Activated CD4-positive, CD25-positive, alpha-beta regulatory T cell treated with anti-CD3 and anti-CD28 coated beads, Interleukin-2, amount 50 U/mL, for 16 hours (primary cell): Measurements from ENCODE around the gene SNHG17.
"Not testable (repeated sequence)": the region's sequence is repeated elsewhere in the genome, so short reads cannot be mapped to it uniquely, and the experiment has no call there.

Experiments used
- DNase-seq: peaks from one replicate; pipeline ENCODE4 v3.0.0-alpha.2; 2020; ENCODE audit warnings: low read depth, low spot score

SNHG17 gene

DNA sequence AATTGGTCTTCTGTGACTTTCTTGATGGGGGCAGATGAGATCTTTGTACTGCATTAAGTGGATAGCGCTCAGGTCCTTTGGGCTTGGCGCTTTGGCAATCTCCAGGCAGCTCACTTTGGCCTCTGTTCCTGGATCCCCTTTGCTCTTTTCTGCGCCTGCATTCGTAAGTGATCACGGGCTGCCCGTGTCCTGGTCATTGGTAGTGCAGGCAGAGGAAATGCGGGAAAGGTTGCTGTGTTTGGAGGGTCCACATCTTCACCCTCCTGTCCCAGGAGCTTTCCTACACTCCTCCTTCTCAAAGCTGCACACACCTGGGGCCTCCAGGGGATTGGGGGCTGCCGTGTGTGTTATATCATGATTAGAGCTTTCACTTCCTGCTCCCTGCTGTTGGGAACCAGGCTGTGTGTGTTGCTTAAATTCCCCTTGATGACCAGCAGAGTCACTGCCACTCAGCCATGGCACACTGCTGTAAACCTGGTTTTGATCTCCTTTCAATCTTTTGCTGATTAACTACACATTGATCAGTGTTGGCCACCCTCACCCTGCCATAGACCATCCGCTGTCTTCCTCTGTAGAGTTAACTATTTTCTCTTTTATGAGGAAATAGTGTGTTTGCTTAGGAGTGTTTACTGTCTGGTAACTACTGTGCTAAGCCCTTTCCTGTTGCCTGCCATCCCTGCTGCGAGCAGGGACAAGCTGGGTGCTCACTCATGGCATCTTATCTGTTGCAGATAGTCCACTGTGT is 13.0 kb upstream of the SNHG17 start:
- no peak for DNase-seq

DNA sequence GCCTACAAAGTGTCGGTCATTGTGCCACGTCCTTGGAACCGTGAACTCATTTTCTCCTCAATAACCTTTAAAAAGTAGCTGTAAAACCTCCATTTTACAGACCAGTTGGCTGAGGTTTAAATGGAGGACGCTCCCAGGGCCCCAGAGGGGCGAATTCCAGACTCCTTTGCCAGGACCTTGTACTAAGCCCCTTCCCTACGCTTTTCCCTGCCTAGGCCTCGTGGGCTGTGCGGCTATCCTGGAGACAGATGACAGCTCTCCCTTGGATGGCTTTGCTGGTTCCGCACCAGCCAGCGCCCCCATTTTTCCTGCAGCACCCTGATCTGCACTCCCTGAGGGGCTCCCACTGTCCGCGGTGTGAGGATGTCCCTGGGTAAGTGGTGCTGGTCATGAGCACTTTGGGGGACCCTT is 12.1 kb upstream of the SNHG17 start:
- no peak for DNase-seq

DNA sequence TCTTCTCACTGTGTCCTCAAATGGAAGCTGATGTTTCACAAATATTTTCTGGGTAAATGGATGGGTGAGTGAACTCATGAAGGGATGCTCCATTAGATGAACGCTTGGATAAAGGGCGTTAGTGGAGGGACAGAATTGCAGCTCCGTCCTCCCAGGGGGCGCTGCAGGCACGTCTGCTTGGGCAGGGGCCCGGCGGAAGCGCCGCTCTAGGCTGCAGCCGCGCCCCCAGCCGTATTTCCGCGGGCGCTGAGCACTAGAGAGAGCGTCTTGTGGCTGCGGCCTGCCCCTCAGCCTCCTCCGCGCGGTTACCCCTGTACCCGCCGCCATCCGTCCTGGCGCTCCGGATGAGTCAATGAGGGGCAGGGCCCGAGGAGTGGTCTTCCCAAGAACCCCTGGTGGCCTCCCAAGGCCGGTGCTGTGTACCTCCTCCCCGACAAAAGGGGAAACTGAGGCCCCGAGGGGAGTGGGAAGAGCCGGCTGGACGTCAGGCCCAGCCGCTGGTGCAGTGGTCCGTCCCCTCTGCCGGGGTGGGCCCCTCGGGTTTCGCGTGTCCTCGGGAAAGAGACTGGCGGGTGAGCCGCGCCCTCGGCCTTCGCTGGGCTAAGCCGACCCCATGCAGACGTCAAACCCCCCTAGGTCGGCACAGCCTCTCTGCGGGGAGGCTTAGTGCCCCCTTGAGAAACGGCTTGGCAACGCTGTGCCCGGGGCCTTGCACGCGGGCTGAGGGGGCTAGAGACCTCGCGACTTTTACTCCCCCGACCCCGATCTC is 11.5 kb upstream of the SNHG17 start:
- peak; percentile 86 for DNase-seq

DNA sequence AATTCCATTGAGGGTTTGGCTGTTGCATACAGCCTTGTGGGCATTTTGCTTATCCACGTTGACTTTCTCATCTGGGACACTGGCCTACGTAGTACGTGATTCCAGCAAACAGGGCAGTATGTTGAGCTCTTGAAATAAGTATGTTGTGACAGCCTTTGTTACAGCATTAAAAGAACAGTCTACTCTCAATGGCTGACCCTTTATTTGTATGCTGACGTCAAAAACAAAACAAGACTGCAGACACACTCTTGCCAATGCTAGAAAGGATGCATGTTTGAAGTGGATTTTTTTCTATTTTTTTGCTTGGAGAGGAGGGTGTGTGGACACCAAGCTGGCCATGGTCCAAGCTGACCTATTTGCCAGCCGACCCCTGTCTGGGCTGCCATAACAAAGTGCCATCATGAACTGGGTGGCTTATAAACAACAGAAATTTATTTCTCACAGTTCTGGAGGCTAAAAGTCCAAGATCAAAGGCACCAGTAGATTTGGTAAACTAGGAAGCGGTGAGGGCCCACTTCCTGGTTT is 10.8 kb upstream of the SNHG17 start:
- DNase-seq = no peak

DNA sequence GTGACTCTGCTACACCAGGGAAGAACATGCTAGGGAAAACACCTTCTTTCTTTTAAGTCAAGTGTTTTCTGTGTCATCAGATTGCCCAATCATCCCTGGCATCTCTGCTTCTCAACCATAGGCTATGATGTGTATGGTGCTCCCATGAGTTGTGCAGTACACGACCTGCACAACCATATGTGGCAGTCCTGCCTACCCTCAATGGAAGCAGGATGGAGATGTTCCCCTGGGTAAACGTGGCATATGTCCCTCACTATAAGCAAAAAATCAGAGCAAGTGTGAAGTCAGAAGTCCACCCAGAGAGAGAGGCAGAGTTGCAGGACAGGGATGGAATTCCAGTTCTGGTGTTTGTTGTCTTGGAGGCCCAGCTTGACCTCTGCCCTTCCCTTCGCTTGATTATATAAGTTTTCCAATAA is 10.3 kb upstream of the SNHG17 start:
- DNase-seq = no peak

DNA sequence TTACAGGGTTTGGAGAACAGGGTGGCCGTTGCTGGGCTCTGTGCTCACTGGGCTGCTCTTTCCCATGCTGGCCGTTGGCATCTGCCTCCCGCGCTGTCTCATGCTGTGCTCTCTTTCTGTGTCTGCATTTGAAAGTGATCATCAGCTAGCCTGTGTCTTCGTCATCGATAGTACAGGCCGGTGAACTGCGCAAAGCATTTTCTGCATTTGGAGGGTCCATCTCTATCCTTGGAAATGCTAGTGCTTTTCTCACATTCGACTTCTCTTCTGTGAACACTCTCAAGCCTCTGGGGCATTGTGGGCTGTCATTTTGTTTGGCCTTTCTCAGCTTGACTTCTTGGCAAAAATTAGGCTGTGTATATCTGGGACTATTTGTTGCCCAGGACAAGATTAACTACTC is 6.8 kb upstream of the SNHG17 start:
- DNase-seq = no peak

DNA sequence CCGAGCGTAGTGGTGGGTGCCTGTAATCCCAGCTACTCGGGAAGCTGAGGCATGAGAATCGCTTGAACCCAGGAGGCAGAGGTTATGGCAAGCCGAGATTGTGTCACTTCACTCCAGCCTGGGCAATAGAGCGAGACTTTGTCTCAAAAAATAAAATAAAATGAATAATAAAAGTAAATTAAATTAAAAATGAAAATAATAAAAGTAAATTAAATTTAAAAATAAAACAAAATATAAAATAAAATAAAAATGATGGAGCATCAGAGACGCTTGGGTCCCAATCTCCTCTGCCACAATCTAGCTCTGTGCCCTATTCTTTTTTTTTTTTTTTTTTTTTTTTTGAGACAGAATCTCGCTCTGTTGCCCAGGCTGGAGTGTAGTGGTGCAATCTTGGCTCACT is 6.0 kb upstream of the SNHG17 start:
- not testable (repeated sequence) for DNase-seq

DNA sequence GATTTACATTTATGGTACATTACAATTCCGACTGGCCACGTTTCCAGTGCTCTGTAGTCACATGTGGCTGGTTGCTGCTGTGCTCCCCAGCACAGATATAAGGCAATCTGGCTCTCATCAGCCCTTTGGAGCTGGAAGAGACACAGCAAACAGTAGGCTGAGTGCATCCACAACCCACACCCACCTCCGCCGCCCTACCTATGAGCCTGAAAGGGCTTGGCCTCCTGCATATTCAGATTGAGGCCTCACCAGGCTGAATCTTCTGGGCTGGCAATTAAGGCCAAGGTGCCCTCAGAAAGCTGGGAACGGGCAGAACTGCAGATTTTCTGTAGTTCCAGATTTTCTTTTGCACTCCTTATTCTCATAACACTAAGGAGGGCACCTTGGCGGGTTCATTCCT is 2.7 kb upstream of the SNHG17 start:
- no peak for DNase-seq

DNA sequence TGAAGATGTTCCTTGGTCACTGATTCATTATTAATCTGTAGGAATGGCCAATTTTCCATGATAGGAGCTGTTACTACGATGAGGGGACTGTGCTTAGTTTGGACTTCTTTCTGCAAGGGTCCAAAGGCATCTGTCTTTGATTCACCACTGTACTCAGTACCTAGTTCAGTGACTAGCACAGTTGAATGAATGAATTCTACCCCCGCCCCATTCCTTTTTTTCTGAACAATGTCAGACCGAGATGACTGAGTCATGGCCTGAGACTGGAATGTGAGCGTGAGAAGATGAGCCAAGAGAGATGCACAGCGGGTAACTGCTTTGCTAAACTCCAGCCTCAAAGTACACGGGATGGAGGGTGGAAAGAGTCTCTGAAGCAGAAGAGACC is 419 bp upstream of the SNHG17 start:
- DNase-seq = no peak

DNA sequence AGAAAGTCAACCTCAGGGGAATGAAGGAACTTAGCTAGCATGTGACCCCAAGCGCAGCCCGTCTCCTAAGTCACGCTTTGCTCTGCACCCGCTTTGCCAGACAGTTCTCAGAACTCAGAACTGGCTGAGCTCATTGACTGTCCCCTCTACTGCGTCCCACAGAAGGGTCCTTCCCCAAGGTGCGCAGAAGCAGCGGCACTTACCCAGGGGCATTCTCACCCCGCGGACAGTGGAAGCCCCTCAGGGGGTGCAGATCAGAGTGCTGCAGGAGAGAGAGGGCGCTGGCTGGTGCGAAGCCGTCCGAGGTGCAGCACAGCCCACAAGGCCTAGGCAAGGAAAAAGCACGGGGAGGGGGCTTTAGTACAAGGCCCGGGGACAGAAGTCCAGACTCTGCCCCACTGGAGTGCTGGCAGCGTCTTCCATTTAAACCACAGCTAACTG is 807 bp downstream of the SNHG17 start:
- DNase-seq = no peak

DNA sequence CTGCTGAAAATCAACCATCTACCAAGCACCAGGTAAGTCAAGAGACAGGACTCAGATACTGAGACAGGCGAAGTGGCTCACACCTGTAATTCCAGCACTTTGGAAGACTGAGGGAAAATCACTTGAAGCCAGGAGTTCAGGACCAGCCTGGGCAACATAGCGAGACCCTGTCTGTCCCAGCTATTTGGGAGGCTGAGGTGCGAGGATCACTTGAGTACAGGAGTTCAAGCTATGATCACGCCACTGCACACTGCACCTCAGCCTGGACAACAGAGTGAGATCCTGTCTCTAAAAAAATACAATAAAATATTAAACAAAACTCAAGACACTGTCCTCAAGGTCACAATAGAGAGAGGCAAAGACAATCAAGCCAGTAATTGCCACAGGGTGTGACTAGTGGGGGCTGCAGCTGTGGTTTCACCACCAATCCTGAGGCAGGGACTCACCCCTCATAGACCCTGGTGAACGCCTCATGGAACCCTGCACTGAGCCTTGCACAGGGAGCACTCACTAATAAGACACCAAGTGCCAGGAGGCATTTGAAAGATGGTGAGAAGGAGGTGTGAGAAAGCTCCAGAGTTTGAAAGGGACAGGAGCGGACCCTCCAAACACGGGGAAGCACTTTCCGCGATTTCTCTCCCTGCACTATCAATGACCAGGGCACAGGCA is 1.7 kb downstream of the SNHG17 start:
- no peak for DNase-seq

DNA sequence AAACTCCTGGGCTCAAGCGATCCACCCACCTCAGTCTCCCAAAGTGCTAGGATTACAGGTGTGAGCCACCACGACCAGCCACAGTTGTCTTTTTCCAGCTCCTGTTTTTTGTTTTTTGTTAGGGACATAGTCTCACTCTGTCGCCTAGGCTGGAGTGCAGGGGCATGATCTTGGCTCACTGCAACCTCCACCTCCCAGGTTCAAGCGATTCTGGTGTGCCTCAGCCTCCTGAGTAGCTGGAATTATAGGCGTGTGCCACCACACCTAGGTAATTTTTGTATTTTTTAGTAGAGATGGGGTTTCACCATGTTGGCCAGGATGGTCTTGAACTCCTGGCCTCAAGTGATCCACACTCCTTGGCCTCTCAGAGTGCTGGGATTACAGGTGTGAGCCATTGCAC is 2.3 kb downstream of the SNHG17 start:
- DNase-seq = not testable (repeated sequence)

DNA sequence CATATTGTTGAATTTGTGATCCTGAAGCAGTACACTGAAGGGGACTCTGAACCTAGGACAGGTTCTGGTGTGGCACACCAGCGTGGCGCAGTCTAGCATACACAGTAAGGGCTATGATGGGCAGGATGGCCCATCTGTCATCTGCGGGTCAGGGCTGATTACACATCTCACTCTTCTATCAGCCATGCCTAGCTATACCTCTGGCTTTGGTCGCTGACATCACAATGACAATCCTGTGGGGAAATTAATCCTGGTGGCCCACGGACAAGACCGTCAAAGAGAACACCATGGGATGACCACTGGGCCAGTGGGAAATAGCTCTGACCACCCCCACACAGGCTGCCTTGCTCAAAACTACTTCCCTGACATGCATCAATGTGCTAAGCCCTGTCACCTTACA is 2.8 kb downstream of the SNHG17 start:
- DNase-seq = no peak

DNA sequence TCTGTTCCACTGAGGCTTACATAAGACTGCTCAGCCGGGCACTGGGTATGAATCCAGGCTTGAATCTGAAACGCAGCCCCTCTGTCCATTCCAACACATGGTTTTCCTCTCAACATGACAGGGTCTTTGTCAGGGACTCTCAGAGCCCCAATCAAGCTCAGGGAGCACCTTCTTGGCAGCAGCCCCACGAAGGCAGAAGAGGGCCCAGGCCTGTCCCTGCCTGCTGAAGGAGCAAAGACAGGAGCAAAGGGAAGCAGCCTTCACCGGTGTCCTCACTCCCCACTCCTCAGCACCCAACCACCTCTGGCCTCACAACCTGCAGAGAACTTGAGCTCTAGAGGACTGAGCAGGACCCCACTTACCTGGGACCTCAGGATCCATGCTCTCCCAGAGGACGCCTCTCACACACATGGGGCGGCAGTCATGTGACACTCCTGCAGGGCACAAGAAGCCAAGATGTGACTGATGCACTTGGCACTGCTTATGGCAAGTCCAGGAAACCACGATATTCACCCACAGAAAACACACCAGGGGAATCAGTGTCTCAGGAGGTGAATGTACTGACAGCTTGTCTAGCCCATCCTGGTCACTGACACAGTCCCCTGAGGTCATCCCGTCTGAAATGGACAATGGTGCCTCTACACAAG is 4.3 kb downstream of the SNHG17 start:
- DNase-seq = no peak

DNA sequence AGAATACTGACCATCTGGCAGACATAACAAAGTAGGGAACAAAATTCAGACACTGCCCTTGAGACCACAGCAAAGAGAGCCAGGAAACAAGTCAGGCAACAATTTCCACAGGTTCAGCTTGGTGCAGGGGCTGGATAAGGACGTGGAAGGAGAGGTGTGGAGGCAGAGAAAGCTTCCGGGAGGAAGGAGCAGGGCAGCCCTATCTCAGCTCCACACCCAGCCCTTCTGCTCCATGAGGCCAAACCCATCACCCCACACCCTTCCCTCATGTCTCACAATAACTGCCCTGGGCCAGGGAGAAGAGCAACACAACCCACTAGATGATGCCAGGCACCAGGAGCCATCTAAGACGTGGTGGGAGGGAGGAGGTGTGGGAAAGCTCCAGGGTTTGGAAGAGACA is 5.8 kb downstream of the SNHG17 start:
- no peak for DNase-seq

DNA sequence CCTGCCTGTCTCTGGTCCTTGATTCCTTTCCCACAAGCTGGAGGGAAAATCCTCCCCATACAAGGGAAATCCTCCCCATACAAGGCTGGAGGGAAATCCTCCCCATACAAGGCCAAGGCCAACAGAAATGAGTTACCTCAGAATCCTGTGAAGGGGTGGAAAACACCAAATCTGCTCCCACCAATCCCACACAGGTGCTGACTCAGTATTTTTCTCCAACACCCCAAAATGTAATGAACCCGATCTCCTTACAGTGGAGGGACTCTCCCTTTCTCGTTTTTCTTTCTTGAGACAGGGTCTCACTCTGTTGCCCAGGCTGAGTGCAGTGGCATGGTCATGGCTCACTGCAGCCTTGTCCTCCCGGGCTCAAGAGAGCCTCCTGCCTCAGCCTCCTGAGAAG is 6.3 kb downstream of the SNHG17 start:
- no peak for DNase-seq

DNA sequence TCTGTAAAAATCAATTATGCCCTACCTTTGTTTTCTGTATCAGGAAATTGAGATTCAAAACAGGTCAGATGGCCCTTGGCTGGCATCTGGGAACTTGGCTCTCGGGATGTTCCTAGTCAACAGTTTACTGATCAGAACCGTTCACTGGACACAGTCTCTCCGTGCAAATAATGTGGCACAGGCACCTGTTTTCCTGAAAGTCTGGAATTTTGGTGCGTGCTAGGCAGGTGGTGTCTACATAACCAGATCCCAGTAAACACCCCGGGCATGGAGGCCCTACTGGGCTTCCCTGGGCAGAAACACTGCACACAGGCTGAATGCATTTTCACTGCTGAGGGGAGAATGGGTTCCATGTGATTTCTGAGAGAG is 7.5 kb downstream of the SNHG17 start:
- DNase-seq = no peak

DNA sequence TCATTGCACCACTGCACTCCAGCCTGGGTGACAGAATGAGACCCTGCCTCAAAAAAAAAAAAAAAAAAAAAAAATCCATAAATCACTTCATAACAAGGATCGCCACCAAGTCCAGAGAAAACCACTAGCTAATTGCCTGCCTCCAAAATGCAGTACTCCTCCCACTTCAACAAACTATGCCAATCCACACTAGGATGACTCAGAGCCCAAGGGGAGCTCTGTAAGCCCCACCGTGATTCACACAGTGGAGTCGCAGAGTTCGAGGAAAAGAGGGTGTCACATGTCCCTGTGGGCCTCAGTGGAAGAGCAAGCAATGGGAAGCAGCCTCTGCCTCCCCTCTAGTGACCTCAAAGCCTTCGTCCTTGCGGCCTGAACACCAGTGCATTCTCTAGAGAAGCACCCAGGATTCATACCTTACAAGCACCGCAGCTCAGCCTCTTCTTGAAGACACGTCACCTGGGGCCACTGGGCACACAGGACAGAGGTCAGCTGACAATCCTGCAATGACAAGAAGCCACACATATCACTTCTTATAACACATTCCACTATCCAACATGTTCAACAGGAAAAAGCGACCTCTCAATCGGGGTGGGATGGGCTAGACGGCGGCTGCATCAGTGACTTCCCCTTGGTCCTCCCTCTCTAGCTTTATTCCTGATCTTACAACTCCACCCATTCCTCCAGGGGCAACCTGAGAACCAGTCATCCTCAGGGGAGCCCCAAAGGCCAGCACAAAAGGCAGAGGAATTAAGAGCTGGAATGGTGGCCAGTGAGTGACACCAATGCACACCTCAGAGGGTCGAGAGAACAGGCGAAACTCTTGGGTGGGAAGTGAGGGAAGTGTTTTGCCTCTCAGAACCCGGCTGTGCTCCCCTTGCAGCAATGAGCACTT is 8.9 kb downstream of the SNHG17 start:
- no peak for DNase-seq

DNA sequence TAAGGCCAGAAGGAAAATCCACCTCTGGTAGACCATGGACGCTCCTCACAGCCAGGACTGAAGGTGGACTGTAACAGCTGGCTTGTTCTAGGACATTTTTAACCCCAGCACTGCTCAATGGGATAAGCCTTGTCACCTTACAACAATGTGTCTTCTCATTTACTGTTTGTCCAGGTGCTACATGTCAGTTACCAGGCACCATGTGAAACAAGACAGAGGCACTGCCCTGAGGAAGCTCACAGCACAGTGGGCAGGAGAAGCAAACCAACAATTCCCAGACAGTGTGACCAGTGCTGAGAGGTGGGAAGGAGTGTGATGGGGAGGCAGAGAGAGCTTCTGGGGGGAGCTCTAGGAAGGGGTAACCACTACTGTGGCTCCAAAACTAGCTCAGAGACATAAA is 10.7 kb downstream of the SNHG17 start:
- DNase-seq = no peak

DNA sequence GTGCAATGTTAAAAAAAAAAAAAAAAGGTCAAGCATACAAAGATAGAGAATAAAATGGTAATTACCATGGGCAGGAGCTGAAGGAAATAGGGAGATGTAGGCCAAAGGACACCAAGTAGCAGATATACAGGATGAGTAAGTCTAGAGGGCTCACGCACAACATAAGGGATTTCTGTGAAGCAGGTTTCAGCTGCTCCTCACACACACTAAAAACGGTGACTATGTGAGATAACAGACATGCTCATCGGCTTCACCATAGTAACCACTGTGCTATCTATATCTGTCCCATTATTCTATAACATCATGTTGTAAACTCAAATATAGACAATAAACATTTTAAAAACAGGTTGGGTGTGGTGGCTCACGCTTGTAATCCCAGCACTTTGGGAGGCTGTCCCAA is 11.6 kb downstream of the SNHG17 start:
- DNase-seq = no peak

DNA sequence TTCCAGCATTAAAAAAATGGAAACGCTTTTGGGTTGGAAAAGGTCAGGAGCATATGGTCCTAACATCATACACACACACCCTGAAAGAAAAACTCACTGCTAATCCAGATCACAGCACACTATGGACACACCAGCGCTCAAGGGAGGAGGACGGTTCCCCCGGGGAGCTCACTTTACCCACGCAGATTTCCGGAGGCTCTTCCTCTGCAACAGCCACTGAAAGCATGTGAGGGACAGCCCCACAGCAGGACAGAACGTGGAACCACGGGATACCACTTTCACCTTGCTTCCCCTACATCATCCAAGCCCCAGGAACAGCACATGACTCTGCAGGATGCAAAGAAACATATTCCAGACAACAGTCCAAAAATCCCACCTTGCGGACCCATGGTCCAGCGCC is 13.2 kb downstream of the SNHG17 start:
- DNase-seq = no peak
